ENCODE data around the gene TMEM101.

Gene TMEM101

DNA sequence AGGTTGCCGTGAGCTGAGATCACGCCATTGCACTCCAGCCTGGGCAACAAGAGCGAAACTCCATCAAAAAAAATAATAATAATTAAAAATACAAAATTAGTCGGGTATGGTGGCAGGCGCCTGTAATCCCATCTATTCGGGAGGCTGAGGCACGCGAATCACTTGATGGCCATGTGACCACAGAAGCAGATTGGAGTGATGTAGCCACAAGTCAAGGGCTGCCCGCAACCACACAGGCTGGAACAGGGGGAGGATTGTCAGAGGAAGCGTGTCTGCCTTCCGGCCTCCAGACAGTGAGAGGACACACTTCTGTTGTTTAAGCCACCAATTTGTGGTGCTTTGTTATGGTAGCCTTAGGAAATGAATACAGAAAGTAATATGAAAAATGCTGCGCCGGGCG, 22.1 kb downstream of the TMEM101 start:
- peaks cover 7% of the 10 kb centered on the region; the same call in 1 of the 2 replicates for H3K27me3 ChIP-seq (ENCODE audit: control insufficient read depth, low read length)

GRCh38 chr17:43988301-43988700, 26.5 kb downstream of the TMEM101 start:
- Histone ChIP-seq H3K4me1 (ENCODE audit: control insufficient read depth, low read length) (no peaks in the 10 kb centered on the region), H3K9me3 (ENCODE audit: control insufficient read depth, insufficient read depth, low read length) (no peaks in the 10 kb centered on the region), H3K4me3 (ENCODE audit: low read length) (no peak overlapping the region), H3K27ac (ENCODE audit: low read depth, low read length) (no peak overlapping the region), H3K79me2 (ENCODE audit: control insufficient read depth, low read length) (no peaks in the 10 kb centered on the region), H3K27me3 (ENCODE audit: control insufficient read depth, low read length) (no peaks in the 10 kb centered on the region), H4K20me1 (ENCODE audit: control insufficient read depth, insufficient read depth, low read depth, low read length) (no peaks in the 10 kb centered on the region), H3K4me2 (ENCODE audit: low read length) (no peak overlapping the region), H3K9me2 (replicated peaks; ENCODE audit: control insufficient read depth, low read length) (no peaks in the 10 kb centered on the region), H3K36me3 (ENCODE audit: control insufficient read depth, low read length) (no peaks in the 10 kb centered on the region), H3F3A (ENCODE audit: control insufficient read depth, insufficient read depth) (no peaks in the 10 kb centered on the region)
- TF ChIP-seq EZH2phosphoT487 (IDR thresholded peaks at IDR 0.05; ENCODE audit: borderline replicate concordance, low read length) = no peak
- no peak for TF ChIP-seq CTCF (IDR thresholded peaks at IDR 0.05; ENCODE audit: low read depth, low read length, poor library complexity, severe bottlenecking)

More for the DNA sequence above, 22.1 kb downstream of the TMEM101 start:
- H3F3A ChIP-seq (ENCODE audit: control insufficient read depth, insufficient read depth) = no peaks in the 10 kb centered on the region
- H3K4me1 ChIP-seq (ENCODE audit: control insufficient read depth, low read length) = peaks cover 3% of the 10 kb centered on the region; the same call in 1 of the 2 replicates
- H3K9me3 ChIP-seq (ENCODE audit: control insufficient read depth, insufficient read depth, low read length) = no peaks in the 10 kb centered on the region
- no peaks in the 10 kb centered on the region for H3K9me2 ChIP-seq (replicated peaks; ENCODE audit: control insufficient read depth, low read length)
- H3K79me2 ChIP-seq (ENCODE audit: control insufficient read depth, low read length) = no peaks in the 10 kb centered on the region
- no peak for TF ChIP-seq CTCF (IDR thresholded peaks at IDR 0.05; ENCODE audit: low read depth, low read length, poor library complexity, severe bottlenecking)
- no peak for TF ChIP-seq EZH2phosphoT487 (IDR thresholded peaks at IDR 0.05; ENCODE audit: borderline replicate concordance, low read length)
- no peak overlapping the region for H3K4me3 ChIP-seq (ENCODE audit: low read length)
- H3K36me3 ChIP-seq (ENCODE audit: control insufficient read depth, low read length) = no peaks in the 10 kb centered on the region
- H4K20me1 ChIP-seq (ENCODE audit: control insufficient read depth, insufficient read depth, low read depth, low read length) = no peaks in the 10 kb centered on the region
- no peak overlapping the region for H3K4me2 ChIP-seq (ENCODE audit: low read length)
- no peak overlapping the region for H3K27ac ChIP-seq (ENCODE audit: low read depth, low read length)

DNA sequence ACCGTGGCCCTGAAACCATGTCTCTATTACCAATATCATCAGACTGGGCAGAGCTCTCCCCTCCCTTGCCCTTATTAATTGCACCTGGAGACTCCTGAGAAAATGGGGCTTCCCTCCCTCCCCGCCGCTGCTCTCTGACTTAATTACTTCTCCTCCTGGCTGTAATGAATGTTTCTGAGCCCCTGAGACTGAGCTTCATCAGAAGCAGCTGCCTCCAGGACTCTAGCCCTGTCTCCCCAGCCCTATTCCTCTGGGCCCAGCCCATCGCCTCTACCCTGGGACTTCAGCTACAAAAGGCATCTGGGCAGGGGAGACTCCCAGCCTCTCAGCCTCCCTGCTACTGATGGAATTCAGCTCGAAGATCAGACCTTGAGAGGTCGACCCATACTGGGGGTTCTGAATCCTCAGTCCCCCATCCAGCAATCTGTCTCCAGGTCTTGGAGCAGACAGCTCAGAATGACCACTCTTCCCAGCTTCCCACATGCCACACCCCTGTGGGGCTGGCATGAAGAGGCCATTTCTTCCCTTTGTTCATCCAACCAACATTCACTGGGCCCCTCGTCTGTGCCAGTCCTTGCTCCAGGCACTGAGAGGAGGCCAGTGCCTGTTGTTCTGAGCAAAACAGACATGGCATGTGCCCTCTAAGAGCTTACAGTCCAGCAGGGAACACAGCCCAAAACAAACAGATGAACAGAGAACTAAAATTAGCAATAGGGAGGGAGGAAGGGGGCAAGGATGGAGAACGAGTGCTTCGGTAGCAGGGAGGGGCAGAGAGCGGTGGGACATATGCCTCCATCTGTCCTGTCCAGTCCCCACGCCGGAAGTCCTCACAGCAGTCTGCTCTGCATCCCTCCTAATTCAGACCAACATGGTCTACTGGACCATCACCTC, 27.4 kb downstream of the TMEM101 start:
- Histone ChIP-seq H3K9me3 (ENCODE audit: control insufficient read depth, insufficient read depth, low read length) (no peaks in the 10 kb centered on the region), H3K4me3 (ENCODE audit: low read length) (no peak overlapping the region), H3F3A (ENCODE audit: control insufficient read depth, insufficient read depth) (no peaks in the 10 kb centered on the region), H3K4me1 (ENCODE audit: control insufficient read depth, low read length) (no peaks in the 10 kb centered on the region), H3K4me2 (ENCODE audit: low read length) (no peak overlapping the region), H3K27ac (ENCODE audit: low read depth, low read length) (no peak overlapping the region), H3K36me3 (ENCODE audit: control insufficient read depth, low read length) (no peaks in the 10 kb centered on the region), H3K79me2 (ENCODE audit: control insufficient read depth, low read length) (no peaks in the 10 kb centered on the region), H4K20me1 (ENCODE audit: control insufficient read depth, insufficient read depth, low read depth, low read length) (no peaks in the 10 kb centered on the region), H3K9me2 (replicated peaks; ENCODE audit: control insufficient read depth, low read length) (no peaks in the 10 kb centered on the region), H3K27me3 (ENCODE audit: control insufficient read depth, low read length) (peaks cover under 1% of the 10 kb centered on the region; the same call in 1 of the 2 replicates)
- TF ChIP-seq CTCF (IDR thresholded peaks at IDR 0.05; ENCODE audit: low read depth, low read length, poor library complexity, severe bottlenecking) = no peak
- TF ChIP-seq EZH2phosphoT487 (IDR thresholded peaks at IDR 0.05; ENCODE audit: borderline replicate concordance, low read length) = no peak

Measured in DOHH2 (cell line).